Upper lobe of left lung (tissue), 6 donors: ENCODE measurements around the gene BCAS3. TPM values are rescaled to one million over a fixed set of nuclear protein-coding genes. Genes with fewer than 3 reads are reported as not detected.
A peak's percentile ranks its signal among the peaks of the same experiment; 100 is the strongest.

Experiments
- ATAC-seq, 2 donors: fragments of 200-7000 bp; cut with Tn5 transposase; one replicate each; pipeline ENCODE4 v1.9.1; 2022; ENCODE audit warnings: mild to moderate bottlenecking in 2 of 2, moderate library complexity in 2 of 2; ENCODE audit not compliant: low FRiP score in 2 of 2
- DNase-seq, 2 donors: peaks; one replicate each; pipeline ENCODE4 v3.0.0-alpha.2; 2019 to 2020
- H3K27ac ChIP-seq, 4 donors: fragments of 200-600 bp; sonication (generic); one replicate each; pipeline ENCODE4 v1.5.1; 2016 to 2019
- H3K27me3 ChIP-seq, 4 donors: fragments of 200-600 bp; sonication (generic); one replicate each; pipeline ENCODE4 v1.5.1; 2017 to 2019
- H3K36me3 ChIP-seq, 4 donors: fragments of 200-600 bp; sonication (generic); one replicate each; pipeline ENCODE4 v1.5.1; 2016 to 2019
- H3K4me1 ChIP-seq, 4 donors: fragments of 200-600 bp; sonication (generic); one replicate each; pipeline ENCODE4 v1.5.1; 2018 to 2019
- H3K4me3 ChIP-seq, 4 donors: fragments of 200-600 bp; sonication (generic); one replicate each; pipeline ENCODE4 v1.5.1; 2017 to 2019; ENCODE audit warnings: mild to moderate bottlenecking in 2 of 4, moderate library complexity in 1 of 4
- H3K9me3 ChIP-seq, 4 donors: fragments of 200-600 bp; sonication (generic); one replicate each; pipeline ENCODE4 v1.5.1; 2018 to 2019
- EP300 ChIP-seq, 4 donors: sonication (generic); formaldehyde crosslinking; IDR thresholded peaks; one replicate each; pipeline ENCODE4 v1.5.1; 2017; ENCODE audit warnings: antibody characterized with exemption in 4 of 4, control low read depth in 2 of 4
- POLR2A ChIP-seq, 4 donors: fragments of 450-650 bp; IDR thresholded peaks; one replicate each; pipeline ENCODE4 v1.5.1; 2016 to 2017; ENCODE audit warnings: antibody characterized with exemption in 4 of 4, mild to moderate bottlenecking in 2 of 4
- POLR2AphosphoS5 ChIP-seq, 2 donors: sonication (generic); formaldehyde crosslinking; IDR thresholded peaks; one replicate each; pipeline ENCODE4 v1.5.1; 2017; ENCODE audit warnings: antibody characterized with exemption in 2 of 2
- WGBS, 2 donors: methylation state at CpG; one replicate each; pipeline ENCODE4 v1.1.5; 2017 to 2018; 5-methylcytosine and 5-hydroxymethylcytosine counted together
- total RNA-seq, 6 donors: library from RNA; depleted of rRNA in 4 of 6; stranded (reverse); fragments of >200 nt in 4 of 6; gene quantifications; one replicate each; pipeline versions ENCODE4 v1.1.0 to v1.2.1, GENCODE V29; 2016 to 2021
- TF ChIP-seq, protein P1 (sequence below), 6 experiments: fragments of 450-650 bp in 4 of 6; fragments of 200-600 bp in 2 of 6; sonication (generic) in 2 of 6; IDR thresholded peaks; one replicate each; pipeline ENCODE4 v1.5.1; 2016 to 2019; ENCODE audit warnings: antibody characterized with exemption in 6 of 6
- donor health status: DM: no; HTN: no; CAD: no; lungs with moderate emphysema.
- donor health status: DM: no; HTN: yes; CAD: no; lungs with severe emphysema.

The BCAS3 gene
- total RNA-seq, 6 donors from 2014 or later: 20.1 to 111 (median 37.0) TPM

DNA sequence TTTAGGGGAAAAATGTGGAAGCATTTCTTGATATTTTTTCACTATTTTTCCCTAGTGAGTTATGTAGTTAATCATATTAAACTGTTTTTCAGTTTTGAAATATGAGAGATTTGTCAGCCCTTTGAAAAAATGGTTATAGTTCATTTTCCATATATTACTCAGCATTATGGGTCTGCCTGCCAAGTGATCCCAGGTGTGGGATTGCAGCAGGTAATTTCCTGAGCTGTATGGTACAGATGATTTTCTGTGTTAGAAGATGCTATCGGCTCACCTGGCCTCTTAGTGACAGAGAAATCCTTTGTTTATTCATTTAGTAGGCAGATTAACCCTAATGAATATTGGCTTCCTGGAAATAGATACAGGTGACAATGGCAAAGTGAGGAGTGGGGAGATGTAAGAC lies 446.9 kb downstream of the BCAS3 start:
- TF ChIP-seq EP300 (IDR thresholded peaks at IDR 0.05): no peak
- TF ChIP-seq, protein P1, sequence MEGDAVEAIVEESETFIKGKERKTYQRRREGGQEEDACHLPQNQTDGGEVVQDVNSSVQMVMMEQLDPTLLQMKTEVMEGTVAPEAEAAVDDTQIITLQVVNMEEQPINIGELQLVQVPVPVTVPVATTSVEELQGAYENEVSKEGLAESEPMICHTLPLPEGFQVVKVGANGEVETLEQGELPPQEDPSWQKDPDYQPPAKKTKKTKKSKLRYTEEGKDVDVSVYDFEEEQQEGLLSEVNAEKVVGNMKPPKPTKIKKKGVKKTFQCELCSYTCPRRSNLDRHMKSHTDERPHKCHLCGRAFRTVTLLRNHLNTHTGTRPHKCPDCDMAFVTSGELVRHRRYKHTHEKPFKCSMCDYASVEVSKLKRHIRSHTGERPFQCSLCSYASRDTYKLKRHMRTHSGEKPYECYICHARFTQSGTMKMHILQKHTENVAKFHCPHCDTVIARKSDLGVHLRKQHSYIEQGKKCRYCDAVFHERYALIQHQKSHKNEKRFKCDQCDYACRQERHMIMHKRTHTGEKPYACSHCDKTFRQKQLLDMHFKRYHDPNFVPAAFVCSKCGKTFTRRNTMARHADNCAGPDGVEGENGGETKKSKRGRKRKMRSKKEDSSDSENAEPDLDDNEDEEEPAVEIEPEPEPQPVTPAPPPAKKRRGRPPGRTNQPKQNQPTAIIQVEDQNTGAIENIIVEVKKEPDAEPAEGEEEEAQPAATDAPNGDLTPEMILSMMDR (IDR thresholded peaks at IDR 0.05): no peak
- no peak for TF ChIP-seq POLR2AphosphoS5 (IDR thresholded peaks at IDR 0.05)
- no peak for TF ChIP-seq POLR2A (IDR thresholded peaks at IDR 0.05)
- no peaks in the 10 kb centered on the region for H3K36me3 ChIP-seq
- no peak overlapping the region for H3K27ac ChIP-seq
- DNase-seq (no peak), ATAC-seq (no peak)
- 92% methylated on average over 1 of the region's 1 CpG for WGBS, 2 donors
- H3K27me3 ChIP-seq: no peaks in the 10 kb centered on the region
- H3K9me3 ChIP-seq: no peaks in the 10 kb centered on the region
- peaks cover 0 to 17% (median 7%) of the 10 kb centered on the region in 4 donors for H3K4me1 ChIP-seq
- H3K4me3 ChIP-seq: no peak overlapping the region

DNA sequence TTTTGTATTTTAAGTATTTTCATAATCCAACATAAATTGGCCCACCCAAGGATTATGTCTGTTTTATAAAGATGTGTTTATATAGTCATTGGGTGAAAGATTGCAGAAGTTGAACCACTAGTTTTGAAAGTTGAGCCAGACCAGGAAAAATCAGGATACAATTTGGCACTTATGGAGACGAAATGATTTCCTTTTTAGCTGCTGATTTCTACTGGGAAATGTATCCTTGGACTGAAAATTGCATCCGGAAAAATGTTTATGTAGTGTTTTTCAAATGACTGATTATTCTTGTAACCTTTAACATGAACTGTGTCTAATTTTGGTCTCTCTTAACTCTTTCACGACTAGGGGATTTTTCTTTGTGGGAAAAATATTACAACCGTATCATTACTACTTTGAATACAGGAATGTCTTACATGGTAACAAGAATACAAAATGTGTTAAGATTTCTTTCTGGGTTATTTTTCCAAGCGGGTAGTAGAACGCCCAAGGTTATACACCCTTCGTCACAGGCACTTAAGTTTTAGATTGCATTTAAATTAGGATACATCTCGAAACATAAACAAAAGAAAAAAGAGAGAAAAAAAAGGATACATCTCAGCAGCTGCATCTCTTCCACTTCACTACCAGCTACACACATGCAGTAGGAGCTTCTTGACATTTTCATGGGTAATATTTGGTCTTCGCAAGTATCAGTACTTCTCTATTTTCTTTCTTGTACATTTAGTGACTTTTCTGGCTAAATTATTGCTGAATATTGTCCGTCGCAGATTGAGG lies 449.0 kb downstream of the BCAS3 start:
- Histone ChIP-seq H3K9me3 (no peaks in the 10 kb centered on the region), H3K27me3 (no peaks in the 10 kb centered on the region), H3K27ac (peak overlapping the region in 3 of 4 donors; percentile 11 to 83 (median 36)), H3K36me3 (no peaks in the 10 kb centered on the region), H3K4me1 (peaks cover 0 to 21% (median 9%) of the 10 kb centered on the region in 4 donors), H3K4me3 (no peak overlapping the region)
- 73 to 80% methylated on average over 11 of the region's 11 CpGs for WGBS, 2 donors
- DNase-seq: no peak
- ATAC-seq: no peak
- TF ChIP-seq, protein P1 (IDR thresholded peaks at IDR 0.05): no peak
- TF ChIP-seq POLR2A (IDR thresholded peaks at IDR 0.05): no peak
- no peak for TF ChIP-seq EP300 (IDR thresholded peaks at IDR 0.05)
- no peak for TF ChIP-seq POLR2AphosphoS5 (IDR thresholded peaks at IDR 0.05)

DNA sequence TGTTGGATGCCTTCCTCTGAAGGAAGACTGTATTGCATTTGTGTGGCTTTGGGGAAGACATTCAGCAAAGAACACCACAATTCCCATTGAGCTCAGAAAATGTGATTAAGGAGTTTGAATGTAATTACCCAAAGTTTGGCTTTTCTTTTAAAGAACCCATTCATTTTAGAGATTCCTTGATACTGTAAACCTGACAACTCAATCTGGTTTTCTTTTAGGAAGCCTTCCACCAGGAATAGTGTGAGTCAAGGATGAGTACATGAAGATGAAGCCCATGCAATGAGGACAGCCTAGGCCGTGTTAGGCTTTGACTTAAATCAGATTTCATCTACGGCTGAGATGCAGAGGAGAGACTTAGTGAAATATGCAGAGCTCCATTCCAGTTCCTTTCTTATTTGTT lies 450.3 kb downstream of the BCAS3 start:
- TF ChIP-seq, protein P1 (IDR thresholded peaks at IDR 0.05): no peak
- Histone ChIP-seq H3K9me3 (no peaks in the 10 kb centered on the region), H3K4me3 (no peak overlapping the region), H3K27me3 (no peaks in the 10 kb centered on the region), H3K27ac (peak overlapping the region in 2 of 4 donors; percentile 64 to 83), H3K36me3 (no peaks in the 10 kb centered on the region), H3K4me1 (peaks cover 0 to 21% (median 9%) of the 10 kb centered on the region in 4 donors)
- WGBS, 2 donors: 86 to 90% methylated on average over 2 of the region's 2 CpGs
- ATAC-seq (no peak), DNase-seq (no peak)

DNA sequence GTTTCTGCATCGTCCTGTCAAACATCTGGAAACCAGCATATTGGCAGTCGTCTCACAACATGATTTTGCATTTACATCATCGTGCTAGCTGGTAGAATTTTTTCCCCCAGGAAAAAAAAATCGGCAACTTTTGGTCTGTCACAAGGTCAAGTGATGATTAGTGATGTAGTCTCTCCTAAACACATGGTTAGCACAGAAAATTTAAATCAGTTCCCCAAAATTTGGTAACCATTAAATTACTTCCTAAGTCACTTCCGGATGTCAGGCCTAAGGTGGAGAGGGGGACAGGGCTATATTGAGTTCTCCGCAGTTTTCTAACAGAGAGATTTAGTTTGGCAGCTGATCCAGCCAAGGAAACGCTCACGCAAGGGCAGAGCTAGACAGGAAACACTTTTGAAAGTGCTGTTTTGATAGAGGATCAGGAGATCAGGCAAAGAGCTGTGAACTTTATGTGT lies 451.0 kb downstream of the BCAS3 start:
- H3K4me3 ChIP-seq: no peak overlapping the region
- DNase-seq (no peak), ATAC-seq (no peak)
- no peaks in the 10 kb centered on the region for H3K27me3 ChIP-seq
- H3K4me1 ChIP-seq: peaks cover 0 to 21% (median 9%) of the 10 kb centered on the region in 4 donors
- peak overlapping the region; percentile 29 to 83 (median 60) for H3K27ac ChIP-seq
- H3K9me3 ChIP-seq: no peaks in the 10 kb centered on the region
- no peaks in the 10 kb centered on the region for H3K36me3 ChIP-seq
- TF ChIP-seq POLR2A (IDR thresholded peaks at IDR 0.05): no peak
- TF ChIP-seq POLR2AphosphoS5 (IDR thresholded peaks at IDR 0.05): no peak
- TF ChIP-seq, protein P1 (IDR thresholded peaks at IDR 0.05): no peak
- no peak for TF ChIP-seq EP300 (IDR thresholded peaks at IDR 0.05)
- WGBS, 2 donors: 39 to 48% methylated on average over 8 of the region's 8 CpGs
